HCT116 (cell line): ENCODE results near the gene PCDH9. TPM values are rescaled to one million over a fixed set of nuclear protein-coding genes. Genes with fewer than 3 reads are reported as not detected.

Experiments
- ATAC-seq: fragments of 200-7000 bp; cut with Tn5 transposase; 2 replicates; pipeline ENCODE4 v1.9.1; 2020; ENCODE audit warnings: mild to moderate bottlenecking, moderate library complexity
- BruUV-seq: library from RNA; stranded (reverse); fragments of 400-500 nt; replicated peaks from 2 replicates; lab custom pipeline; 2021; lab: Mats Ljungman, UMichigan
- CTCF ChIA-PET: fragments of 300-600 bp; sonication (Branson Sonifier 250); formaldehyde crosslinking; loops from one replicate; lab custom pipeline; 2021; ENCODE audit warnings: antibody characterized with exemption; lab: Charles Lee
- POLR2A ChIA-PET: fragments of 300-600, 350-600 bp; sonication (Branson Sonifier 250); formaldehyde crosslinking; loops from one replicate; lab custom pipeline; 2021; ENCODE audit warnings: antibody characterized with exemption; lab: Charles Lee
- RAD21 ChIA-PET, 2 experiments: fragments of 300-600 bp; sonication (Branson Sonifier 250); formaldehyde crosslinking; loops; one replicate each; lab custom pipeline; 2023; ENCODE audit warnings: low total read pairs in 2 of 2; ENCODE audit not compliant: uncharacterized antibody in 2 of 2, unreplicated experiment in 2 of 2, low non-redundant PET in 1 of 2; lab: Charles Lee
- DNase-seq: peaks from one replicate; pipeline ENCODE4 v3.0.0-alpha.2; 2010; ENCODE audit warnings: low read depth, low spot score
- H2AFZ ChIP-seq: fragments of 200-600 bp; shearing (Covaris generic), sonication (generic); 2 replicates; pipeline ENCODE4 v1.6.1; 2017; ENCODE audit warnings: low read depth, mixed run types, mixed read lengths, antibody characterized with exemption, low read length; ENCODE audit not compliant: poor library complexity, severe bottlenecking
- H3K27ac ChIP-seq: 2 replicates; pipeline ENCODE4 v1.5.1; 2012; ENCODE audit warnings: low read depth, low read length
- H3K27me3 ChIP-seq: fragments of 200-600 bp; sonication (generic); 2 replicates; pipeline ENCODE4 v1.6.1; 2016; ENCODE audit warnings: mixed run types, low read length, mixed read lengths; ENCODE audit not compliant: insufficient read depth
- H3K36me3 ChIP-seq, 2 experiments: fragments of 200-500 bp in 1 of 2; fragments of 200-600 bp in 1 of 2; sonication (Bioruptor generic) in 1 of 2; sonication (generic) in 1 of 2; 2 replicates each; pipeline versions ENCODE4 v1.5.1 to v1.6.1; 2014 to 2016; ENCODE audit warnings: low read length in 2 of 2, inconsistent platforms in 1 of 2, mixed read lengths in 1 of 2, mixed run types in 1 of 2; ENCODE audit not compliant: insufficient read depth in 2 of 2, control insufficient read depth in 1 of 2
- H3K4me1 ChIP-seq, 2 experiments: fragments of 200-600 bp in 1 of 2; sonication (generic) in 1 of 2; 2 replicates each; pipeline versions ENCODE4 v1.5.1 to v1.6.1; 2012 to 2017; ENCODE audit warnings: low read length in 2 of 2, inconsistent platforms in 1 of 2, mild to moderate bottlenecking in 1 of 2, mixed read lengths in 1 of 2, mixed run types in 1 of 2, moderate library complexity in 1 of 2; ENCODE audit not compliant: insufficient read depth in 2 of 2, control insufficient read depth in 1 of 2
- H3K4me2 ChIP-seq: fragments of 200-600 bp; sonication (generic); 2 replicates; pipeline ENCODE4 v1.6.1; 2017; ENCODE audit warnings: mixed run types, low read length, mixed read lengths
- H3K4me3 ChIP-seq, 2 experiments: fragments of 200-600 bp in 1 of 2; sonication (generic) in 1 of 2; replicated peaks in 1 of 2; 2 replicates each; pipeline ENCODE4 v1.5.1; 2011 to 2016; ENCODE audit warnings: low read length in 2 of 2, control low read depth in 1 of 2, low read depth in 1 of 2, mild to moderate bottlenecking in 1 of 2, mixed read lengths in 1 of 2, mixed run types in 1 of 2
- H3K79me2 ChIP-seq: fragments of 200-600 bp; sonication (generic); 2 replicates; pipeline ENCODE4 v1.6.1; 2017; ENCODE audit warnings: mild to moderate bottlenecking, mixed run types, low read length, moderate library complexity, mixed read lengths; ENCODE audit not compliant: insufficient read depth
- H3K9ac ChIP-seq: fragments of 200-600 bp; sonication (generic); 2 replicates; pipeline ENCODE4 v1.6.1; 2016; ENCODE audit warnings: low read length, mixed read lengths
- H3K9me2 ChIP-seq: fragments of 200-600 bp; sonication (generic), shearing (Covaris generic); 2 replicates; pipeline ENCODE4 v1.6.1; 2017; ENCODE audit warnings: mixed run types, mild to moderate bottlenecking, moderate library complexity; ENCODE audit not compliant: insufficient read depth
- H3K9me3 ChIP-seq, 2 experiments: fragments of 200-500 bp in 1 of 2; fragments of 200-600 bp in 1 of 2; sonication (Bioruptor generic) in 1 of 2; sonication (generic) in 1 of 2; 2 replicates each; pipeline ENCODE4 v1.6.1; 2014 to 2017; ENCODE audit warnings: low read length in 2 of 2, mixed read lengths in 2 of 2, inconsistent platforms in 1 of 2, low read depth in 1 of 2, mild to moderate bottlenecking in 1 of 2, mixed run types in 1 of 2, moderate library complexity in 1 of 2; ENCODE audit not compliant: control insufficient read depth in 1 of 2, insufficient read depth in 1 of 2
- H4K20me1 ChIP-seq: fragments of 200-600 bp; sonication (generic), shearing (Covaris generic); 2 replicates; pipeline ENCODE4 v1.6.1; 2017; ENCODE audit warnings: mixed run types, mild to moderate bottlenecking, moderate library complexity; ENCODE audit not compliant: insufficient read depth
- CTCF ChIP-seq, 3 experiments: fragments of 200-600 bp in 1 of 3; sonication (generic) in 1 of 3; IDR thresholded peaks in 2 of 3; conservative IDR thresholded peaks in 1 of 3; 2 replicates each; pipeline ENCODE4 v1.5.1; 2012 to 2017; ENCODE audit warnings: low read depth in 2 of 3, low read length in 2 of 3, antibody characterized with exemption in 1 of 3, borderline replicate concordance in 1 of 3, control low read depth in 1 of 3, mild to moderate bottlenecking in 1 of 3, mixed read lengths in 1 of 3, mixed run types in 1 of 3, moderate library complexity in 1 of 3; ENCODE audit not compliant: insufficient read depth in 1 of 3
- EGR1 ChIP-seq: IDR thresholded peaks from 2 replicates; pipeline ENCODE4 v1.6.1; 2012; ENCODE audit warnings: low read depth
- EZH2 ChIP-seq: fragments of 200-600 bp; sonication (generic); IDR thresholded peaks from 2 replicates; pipeline ENCODE4 v1.6.1; 2017; ENCODE audit warnings: antibody characterized with exemption, mixed run types
- FOSL1 ChIP-seq: IDR thresholded peaks from 2 replicates; pipeline ENCODE4 v1.6.1; 2012; ENCODE audit warnings: low read depth
- JUND ChIP-seq: IDR thresholded peaks from 2 replicates; pipeline ENCODE4 v1.6.1; 2012
- POLR2A ChIP-seq: IDR thresholded peaks from 2 replicates; pipeline ENCODE4 v1.7.0; 2011; ENCODE audit warnings: borderline replicate concordance; ENCODE audit not compliant: insufficient read depth, insufficient read length; ENCODE audit errors: extremely low read depth
- RAD21 ChIP-seq: IDR thresholded peaks from 2 replicates; pipeline ENCODE4 v1.6.1; 2012; ENCODE audit warnings: low read depth, mild to moderate bottlenecking
- REST ChIP-seq: IDR thresholded peaks from 2 replicates; pipeline ENCODE4 v1.6.1; 2012; ENCODE audit warnings: low read depth
- SIN3A ChIP-seq: IDR thresholded peaks from 2 replicates; pipeline ENCODE4 v1.6.1; 2012; ENCODE audit warnings: low read depth
- TCF7L2 ChIP-seq: IDR thresholded peaks from 2 replicates; pipeline ENCODE4 v1.7.0; 2011; ENCODE audit warnings: borderline replicate concordance, inconsistent platforms; ENCODE audit not compliant: insufficient read depth, insufficient read length; ENCODE audit errors: extremely low read depth
- intact Hi-C: fragments of 100-400 bp; cut with micrococcal nuclease; formaldehyde crosslinking; loops from 2 replicates; pipeline ENCODE4 v1.10.0; 2022
- total RNA-seq: library from RNA; stranded (reverse); gene quantifications from one replicate; pipeline ENCODE4 v1.2.1, GENCODE V29; 2021; ENCODE audit not compliant: unreplicated experiment

PCDH9 gene
- total RNA-seq, 1 experiment from 2014 or later = 0.02 TPM

GRCh38 chr13:66405908-66406802 lies 824.0 kb downstream of the PCDH9 start:
- no peak overlapping the region for H3K4me3 ChIP-seq
- H3K4me2 ChIP-seq = no peak overlapping the region
- H3K4me1 ChIP-seq = no peaks in the 10 kb centered on the region
- H3K27me3 ChIP-seq = no peaks in the 10 kb centered on the region
- ChIA-PET CTCF (no interaction called here), RAD21 (no interaction called here), POLR2A (no interaction called here)
- H3K36me3 ChIP-seq = no peaks in the 10 kb centered on the region
- no peaks in the 10 kb centered on the region for H3K9me3 ChIP-seq
- H3K9ac ChIP-seq = no peak overlapping the region
- DNase-seq (no peak), ATAC-seq (no peak)
- no peak overlapping the region for H3K27ac ChIP-seq
- no peaks in the 10 kb centered on the region for H4K20me1 ChIP-seq
- intact Hi-C loops = no loop called here
- no peaks in the 10 kb centered on the region for H3K79me2 ChIP-seq
- no peaks in the 10 kb centered on the region for H3K9me2 ChIP-seq
- no peak overlapping the region for H2AFZ ChIP-seq
- no TSS peak for BruUV-seq
- TF ChIP-seq TCF7L2 = no peak
- no peak for TF ChIP-seq CTCF (IDR thresholded peaks at IDR 0.05 in 2 of 3, conservative IDR thresholded peaks at IDR 0.05 in 1 of 3; ENCODE audit: borderline replicate concordance in 1 of 3, insufficient read depth in 1 of 3, low read depth in 2 of 3, low read length in 2 of 3)
- no peak for TF ChIP-seq EZH2
- no peak for TF ChIP-seq EGR1
- TF ChIP-seq SIN3A = no peak

- no peak overlapping the region for H3K4me2 ChIP-seq
- intact Hi-C loops = no loop called here
- no peaks in the 10 kb centered on the region for H3K9me2 ChIP-seq
- no peak overlapping the region for H3K4me3 ChIP-seq
- BruUV-seq = no TSS peak
- no peak overlapping the region for H3K27ac ChIP-seq
- POLR2A ChIA-PET = no interaction called here
- no peak for ATAC-seq
- no peaks in the 10 kb centered on the region for H3K79me2 ChIP-seq
- no peaks in the 10 kb centered on the region for H3K27me3 ChIP-seq
- no peaks in the 10 kb centered on the region for H3K9me3 ChIP-seq
- H3K4me1 ChIP-seq = no peaks in the 10 kb centered on the region
- H3K36me3 ChIP-seq = no peaks in the 10 kb centered on the region
- RAD21 ChIA-PET = interaction anchor here in 1 of 2 experiments (0.6 kb wide), 1 partner anchor 80 kb away, joined by 3 read pairs; no protein-coding TSS in a partner anchor
- CTCF ChIA-PET = no interaction called here
- H2AFZ ChIP-seq = no peak overlapping the region
- DNase-seq = no peak
- no peak overlapping the region for H3K9ac ChIP-seq
- no peaks in the 10 kb centered on the region for H4K20me1 ChIP-seq
- TF ChIP-seq REST = no peak
- no peak for TF ChIP-seq POLR2A
- TF ChIP-seq CTCF (IDR thresholded peaks at IDR 0.05 in 2 of 3, conservative IDR thresholded peaks at IDR 0.05 in 1 of 3; ENCODE audit: borderline replicate concordance in 1 of 3, insufficient read depth in 1 of 3, low read depth in 2 of 3, low read length in 2 of 3) = no peak
- TF ChIP-seq JUND = no peak
- no peak for TF ChIP-seq FOSL1
- no peak for TF ChIP-seq EGR1
- no peak for TF ChIP-seq RAD21
Observed at GRCh38 chr13:66402546-66402945, 827.6 kb downstream of the PCDH9 start.
